Measurements from ENCODE around the gene ENDOD1.
A peak's percentile ranks its signal among the peaks of the same experiment; 100 is the strongest.

Gene ENDOD1

DNA sequence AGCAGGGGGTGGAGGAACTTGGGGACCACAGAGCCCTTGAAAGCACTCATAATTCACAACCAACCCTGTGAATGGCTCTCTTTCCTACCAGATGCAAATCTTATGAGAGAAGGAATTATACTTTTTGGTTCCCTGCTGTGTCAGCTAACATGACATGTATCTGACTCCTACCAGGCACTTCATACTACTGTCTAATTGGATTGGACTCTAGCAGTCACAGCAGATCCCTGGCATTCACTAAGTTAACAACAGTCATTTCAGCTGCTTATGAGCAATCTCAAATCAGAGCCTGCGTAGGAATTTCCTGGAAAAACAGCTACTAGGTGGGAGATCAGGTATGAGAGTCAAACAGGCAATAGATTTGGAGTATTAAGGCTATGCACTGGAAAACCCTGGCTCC lies 11.1 kb upstream of the ENDOD1 start:
- DNase-seq = no peak

DNA sequence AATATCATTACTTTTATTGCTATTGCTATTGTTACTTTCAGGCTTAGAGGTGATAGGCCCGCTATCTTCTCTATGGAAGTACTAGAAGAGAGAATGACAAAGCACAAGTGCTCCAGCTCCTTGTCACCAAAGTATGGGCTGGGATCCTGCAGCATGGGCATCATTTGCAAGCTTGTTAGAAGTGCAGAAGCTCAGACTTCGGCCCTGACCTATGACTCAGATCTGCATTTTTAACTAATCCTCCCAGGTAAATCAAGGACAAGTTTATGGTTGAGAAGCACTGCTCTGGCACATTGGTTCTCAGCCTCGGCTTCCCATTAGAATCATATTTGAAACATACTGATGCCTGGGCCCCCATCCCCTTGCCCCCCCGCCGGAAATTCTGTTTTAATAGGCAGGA lies 8.6 kb upstream of the ENDOD1 start:
- no peak for DNase-seq

DNA sequence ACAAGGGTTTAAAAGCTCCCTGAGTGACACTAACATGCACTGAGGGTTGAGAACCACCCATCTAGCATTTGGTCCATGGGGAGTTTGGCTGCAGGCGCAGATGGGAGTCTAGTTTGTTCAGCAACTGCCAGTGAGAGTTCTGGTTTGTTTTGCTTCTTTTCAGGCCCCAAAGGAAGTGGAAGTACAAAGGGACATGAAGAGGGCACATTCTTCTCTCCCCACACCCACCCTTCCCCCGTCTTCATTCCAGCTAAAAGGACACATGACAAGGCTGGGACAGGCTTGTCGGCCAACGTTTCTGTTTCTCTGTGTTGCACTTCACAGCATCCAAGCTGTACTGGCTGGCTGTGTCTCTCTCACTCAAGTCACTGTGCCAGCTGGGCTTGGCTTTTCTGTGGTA lies 8.2 kb upstream of the ENDOD1 start:
- DNase-seq = peak; percentile 65

DNA sequence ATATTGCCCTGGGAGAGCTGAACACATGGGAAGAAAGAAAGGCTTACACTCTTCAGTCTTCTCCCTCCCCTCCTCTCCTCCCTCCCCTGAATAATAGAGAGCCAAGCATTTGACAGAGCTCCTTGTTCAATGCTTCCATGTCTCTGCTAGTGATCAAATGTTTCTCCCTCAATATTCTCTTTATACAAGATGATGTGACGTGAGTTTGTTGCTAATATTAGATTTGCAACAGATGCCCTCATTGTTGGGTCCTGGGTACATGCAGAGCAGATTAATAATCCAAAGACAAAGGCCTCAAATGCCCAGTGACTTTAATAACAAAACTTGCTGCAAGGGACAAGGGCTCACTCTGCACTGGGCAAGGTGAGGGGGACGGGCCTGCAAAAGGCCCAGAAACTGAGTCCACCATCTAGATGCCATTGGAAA lies 7.1 kb upstream of the ENDOD1 start:
- no peak for DNase-seq

DNA sequence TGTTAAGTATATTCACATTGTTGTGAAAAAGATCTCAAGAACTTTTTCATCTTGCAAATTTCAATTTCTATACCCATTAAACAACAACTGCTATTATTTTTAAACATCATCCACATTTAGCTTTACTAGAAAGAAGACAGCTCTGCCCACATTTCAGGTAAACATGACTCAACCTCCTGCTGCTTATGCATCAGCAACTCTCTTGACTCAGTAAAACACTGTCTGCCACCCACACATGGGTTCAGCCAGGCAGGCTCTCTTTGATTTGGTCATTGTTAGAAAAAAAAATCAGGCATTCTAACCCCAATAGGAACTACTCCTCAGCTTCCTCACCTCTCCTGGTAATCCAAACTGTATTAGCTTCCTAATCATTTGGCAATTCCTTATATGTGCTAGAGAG lies 5.1 kb upstream of the ENDOD1 start:
- no peak for DNase-seq

DNA sequence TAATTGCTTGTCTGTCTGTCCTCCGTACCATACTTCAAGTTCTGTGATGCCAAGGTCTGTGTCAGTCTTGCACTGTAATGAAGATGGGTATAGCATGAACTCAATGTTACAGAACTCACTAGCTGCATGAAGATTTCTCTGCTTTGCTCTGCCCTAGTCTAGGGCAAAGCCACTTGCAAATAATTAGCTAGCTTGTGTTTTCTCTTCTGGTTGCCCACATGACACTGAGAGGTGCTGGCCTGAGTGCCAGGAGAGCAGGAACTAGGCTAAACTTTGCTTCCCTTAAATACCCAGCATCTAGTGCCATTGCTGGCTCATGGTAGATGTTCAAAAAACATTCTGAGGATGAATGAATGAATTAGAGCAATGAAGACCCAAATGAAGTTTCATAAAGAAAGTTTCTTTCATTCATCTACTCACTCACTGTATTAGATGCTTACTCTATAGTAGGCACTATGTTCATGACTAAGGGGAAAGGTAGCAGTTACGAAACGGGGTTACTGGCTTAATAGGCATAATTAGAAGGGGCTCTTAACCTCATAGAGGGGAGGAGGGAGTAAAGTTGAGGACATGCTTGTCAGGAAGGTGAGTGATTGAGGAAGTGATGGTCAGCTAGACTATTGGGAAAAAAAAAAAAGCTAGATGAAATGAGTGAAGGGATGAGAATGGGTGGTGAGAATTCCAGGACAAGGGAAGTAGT lies 4.4 kb upstream of the ENDOD1 start:
- no peak for DNase-seq

DNA sequence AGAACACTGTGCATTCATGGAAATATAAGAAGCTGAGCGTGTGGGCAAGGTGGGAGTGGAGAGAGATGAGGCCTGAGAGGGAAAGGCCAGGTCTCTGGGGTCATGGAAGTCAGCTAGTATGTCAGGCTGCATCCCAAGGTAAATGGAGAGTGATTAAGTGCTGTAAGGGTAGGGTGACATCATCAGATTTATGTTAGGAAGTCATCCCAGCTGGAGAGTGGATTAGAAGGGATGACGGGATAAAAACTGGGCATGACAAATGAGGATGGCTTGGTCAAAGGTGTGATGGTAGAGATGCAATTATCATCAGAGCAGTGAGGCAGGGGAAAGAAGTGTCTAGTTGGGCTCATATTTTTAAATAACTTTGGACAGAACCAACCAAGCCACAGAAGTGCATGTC lies 3.5 kb upstream of the ENDOD1 start:
- no peak for DNase-seq

DNA sequence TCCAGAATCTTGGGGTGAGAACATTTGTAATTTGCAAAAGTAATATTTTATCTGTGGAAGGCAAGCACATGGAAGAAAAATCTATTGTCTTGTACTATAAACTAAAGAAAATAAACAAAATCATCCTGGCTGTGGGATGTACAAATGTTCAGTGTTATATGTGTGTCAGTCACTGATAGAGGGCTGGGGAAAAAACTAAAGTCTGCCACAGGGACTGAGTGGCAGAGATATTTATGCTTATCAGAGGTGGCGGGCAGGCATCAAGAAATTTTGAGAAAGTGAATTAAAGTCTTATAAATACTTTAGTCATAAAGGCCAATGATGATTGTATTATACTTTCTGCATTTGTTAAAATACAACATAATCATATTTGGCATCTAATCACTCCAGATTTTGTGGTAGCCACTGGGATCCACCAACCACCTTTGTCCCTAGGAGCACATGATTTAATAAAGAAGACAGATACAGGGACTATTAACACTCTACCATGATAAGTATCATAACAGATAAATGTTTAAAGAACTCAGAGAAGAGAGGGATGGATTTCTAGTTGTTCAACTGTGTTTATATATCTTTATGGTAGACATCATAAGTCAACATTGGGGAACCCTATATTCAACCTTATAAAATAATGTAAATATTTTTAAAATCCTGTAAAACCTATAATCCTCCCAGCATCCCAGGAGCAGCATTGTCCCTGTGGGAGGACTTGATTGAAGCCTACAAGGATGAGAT lies 2.6 kb upstream of the ENDOD1 start:
- DNase-seq = no peak

DNA sequence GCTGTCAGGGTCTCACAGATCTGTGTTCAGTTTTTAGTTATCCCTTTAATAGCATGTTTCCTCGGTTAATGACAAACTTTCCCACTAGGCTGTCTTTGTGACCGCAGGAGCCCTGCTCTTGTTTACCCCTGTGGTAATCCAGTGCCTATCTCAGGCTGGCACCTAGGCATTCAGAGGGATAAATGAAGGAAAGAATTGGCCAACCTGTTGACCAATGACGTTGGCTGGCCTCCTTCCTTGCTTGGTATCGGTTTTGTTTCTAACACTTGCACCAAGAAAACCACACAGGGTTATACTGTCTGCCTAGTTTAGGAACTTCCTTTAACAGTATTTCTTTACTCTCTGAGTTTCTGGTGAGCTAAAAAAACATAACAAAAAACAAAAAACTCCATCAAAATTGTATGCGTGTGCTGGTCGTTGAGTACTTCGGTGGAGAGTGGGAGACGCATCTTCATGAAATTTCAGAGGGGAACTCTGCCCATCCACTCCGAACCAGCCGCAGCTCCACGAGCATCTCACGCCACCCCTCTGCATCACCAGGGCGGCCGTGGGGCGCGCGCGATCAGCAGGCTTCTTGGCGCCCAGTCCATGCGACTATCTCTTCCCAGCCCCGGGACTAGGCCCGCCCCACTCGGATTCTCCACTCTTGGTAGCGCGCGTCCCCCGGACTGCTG lies 563 bp upstream of the ENDOD1 start:
- no peak for DNase-seq

DNA sequence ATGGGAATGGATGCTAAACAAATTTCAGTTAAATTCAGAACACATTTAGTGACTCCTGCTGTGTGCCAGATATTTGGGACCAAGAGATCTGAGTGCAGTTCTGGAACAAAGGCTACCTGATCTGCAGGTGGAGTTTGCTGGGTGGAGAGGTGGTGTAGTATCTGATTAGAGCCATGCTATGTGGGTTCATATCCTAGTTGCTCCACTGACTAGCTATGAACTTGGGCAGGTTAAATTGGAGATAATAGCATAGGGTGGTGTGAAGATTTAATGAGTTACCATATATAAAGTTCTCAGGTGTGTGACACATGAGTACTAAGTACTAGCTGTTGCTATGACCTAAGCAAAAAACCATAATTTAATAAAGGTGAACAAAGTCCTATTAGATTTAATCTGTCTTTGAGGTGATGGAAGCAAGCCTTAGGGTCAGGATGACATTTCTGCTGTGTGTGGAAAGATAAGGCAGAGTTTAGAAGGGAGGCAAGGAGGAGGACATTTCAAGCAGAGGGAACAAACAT lies 2.1 kb downstream of the ENDOD1 start:
- DNase-seq = no peak

DNA sequence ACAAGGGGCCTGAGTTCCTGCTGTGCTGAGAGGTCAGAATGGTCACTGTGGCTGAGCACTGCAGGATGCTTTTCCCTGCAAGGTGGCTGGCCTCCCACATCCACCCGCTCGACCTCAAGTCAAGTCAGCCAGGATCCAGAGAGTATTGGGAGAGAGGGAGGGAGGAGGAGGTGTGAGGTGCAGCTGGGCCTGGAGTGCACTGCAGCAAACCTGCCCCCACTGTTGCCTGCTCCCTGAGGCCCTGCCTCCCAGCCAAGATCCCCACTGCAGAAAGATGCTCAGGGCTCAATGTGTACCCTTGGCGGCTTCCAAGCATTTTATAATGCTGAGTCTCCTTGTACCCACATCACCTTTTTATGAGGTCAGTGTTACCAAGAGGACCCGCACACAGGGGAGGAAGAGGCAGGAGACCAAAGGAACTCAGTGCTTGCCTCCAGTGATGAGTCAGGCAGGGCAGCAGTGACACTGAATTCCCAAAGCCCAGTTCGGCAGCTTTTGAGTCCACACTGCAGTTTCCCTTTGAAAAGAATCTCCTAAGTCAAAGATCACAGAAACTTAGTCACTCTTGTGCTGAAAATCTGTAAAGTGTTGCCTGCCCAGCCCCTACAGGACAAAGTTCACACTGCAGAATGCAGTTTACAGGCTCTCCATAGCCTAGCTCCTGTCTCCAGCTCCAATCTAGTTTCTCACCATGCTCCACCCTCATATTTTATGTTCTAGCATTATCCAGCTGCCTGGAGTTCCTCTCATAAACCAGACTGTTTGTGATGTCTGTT lies 3.1 kb downstream of the ENDOD1 start:
- peak; percentile 89 for DNase-seq

DNA sequence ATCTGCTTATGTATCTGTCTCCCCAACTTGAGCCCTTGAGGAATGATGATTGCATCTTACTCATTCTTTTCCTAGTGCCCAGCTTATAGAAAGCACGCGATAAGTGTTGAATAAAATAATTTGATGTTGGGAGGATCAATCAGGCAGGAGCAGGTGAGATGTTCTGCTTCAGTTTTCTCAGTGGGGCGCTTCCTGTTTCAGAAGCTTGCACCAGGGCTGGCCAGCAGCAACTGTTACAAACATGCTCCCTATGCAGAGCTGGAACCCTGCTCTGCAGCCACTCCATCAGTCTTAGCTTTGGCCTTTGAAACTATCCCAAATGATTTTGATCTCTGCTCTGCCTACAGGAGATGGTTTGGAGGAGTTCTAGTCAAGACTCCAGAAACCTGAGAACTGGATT lies 3.9 kb downstream of the ENDOD1 start:
- DNase-seq = no peak

DNA sequence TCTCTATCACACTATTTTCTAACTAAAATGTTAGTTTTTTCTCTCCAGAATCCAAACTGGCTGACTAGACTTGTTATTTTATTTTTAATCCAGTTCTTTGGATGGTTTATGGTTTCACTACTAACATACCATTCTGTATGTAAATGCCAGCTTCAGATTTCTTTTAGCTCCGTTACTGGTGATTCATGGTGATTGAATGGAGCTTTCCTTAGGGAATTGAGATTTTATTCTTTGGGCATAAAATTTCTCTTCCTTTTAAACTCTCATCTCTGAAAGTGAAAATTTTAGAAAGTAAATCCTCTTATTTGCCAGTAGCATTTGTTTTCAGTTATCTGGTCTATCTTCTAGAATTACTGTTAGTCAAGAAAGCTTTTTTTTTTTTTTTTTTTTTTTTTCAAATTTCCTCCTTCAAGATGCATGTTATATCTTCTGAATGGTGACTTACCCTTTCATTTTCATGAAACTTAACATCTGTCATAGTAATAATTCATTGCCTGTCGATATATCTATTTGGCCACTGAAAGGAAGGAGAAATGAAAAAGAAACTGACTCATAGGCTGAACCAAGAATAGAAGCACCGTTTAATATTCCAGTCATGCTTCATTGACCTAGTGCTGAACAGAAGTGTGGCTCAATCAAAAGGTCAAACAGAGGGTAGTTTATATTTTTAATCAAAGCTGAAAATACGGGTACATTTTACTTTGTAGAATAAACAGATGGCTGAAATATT lies 6.4 kb downstream of the ENDOD1 start:
- DNase-seq = no peak

DNA sequence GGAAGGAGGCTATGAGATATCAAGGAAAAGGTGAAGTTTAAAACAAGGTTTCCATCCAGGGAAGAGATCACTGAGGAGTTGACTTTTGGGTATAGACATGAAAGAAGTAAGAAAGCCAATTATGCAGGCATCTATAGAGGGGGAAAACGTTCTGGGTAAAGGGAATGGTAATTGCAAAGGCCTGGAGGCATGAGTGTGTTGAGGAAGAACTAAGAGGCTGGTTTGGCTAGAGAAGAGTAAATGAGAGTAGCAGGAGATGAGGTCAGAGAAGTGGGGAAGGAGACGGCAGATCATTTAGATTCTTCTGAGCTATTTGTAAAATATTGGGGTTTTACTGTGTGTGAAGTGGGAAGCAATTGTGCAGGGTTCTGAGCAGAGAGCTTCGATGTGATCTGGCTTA lies 7.6 kb downstream of the ENDOD1 start:
- peak; percentile 78 for DNase-seq

DNA sequence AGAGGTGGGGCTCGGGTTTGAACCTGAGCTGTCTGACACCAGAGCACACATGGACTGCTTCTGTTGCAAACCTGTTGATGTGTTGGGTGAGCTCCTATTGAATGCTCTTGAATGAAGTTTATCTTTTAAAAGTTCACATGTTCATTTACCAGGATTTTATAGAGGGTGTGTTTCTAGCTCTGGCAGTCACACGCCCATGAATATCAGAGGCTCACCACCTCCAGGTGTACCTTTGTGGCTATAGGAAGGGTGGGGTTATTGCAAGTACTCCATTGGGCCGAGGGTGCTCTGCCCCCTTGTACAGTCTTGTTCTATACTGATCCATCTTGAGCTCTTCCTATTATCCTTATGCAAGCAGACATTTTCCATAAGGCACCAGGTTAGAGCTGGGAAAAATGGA lies 9.2 kb downstream of the ENDOD1 start:
- no peak for DNase-seq

DNA sequence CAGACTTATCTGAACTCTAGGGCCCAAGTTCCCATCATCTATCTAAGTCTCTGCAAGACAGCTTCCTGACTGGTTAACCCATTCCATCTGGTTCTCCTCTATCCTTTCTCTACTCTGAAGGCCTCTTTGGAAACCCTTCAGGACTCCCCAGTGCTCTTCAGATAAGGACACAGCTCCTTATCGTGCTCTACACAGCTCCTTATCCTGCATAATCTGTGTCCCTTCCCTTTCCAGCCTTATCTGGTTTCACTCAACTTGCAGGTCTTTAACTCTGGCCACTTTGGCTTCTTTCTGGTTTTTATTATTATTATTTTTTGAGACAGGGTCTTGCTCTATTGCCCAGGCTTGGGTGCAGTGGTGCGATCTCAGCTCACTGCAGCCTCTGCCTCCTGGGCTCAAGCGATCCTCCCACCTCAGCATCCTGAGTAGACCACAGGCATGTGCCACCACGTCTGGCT lies 10.6 kb downstream of the ENDOD1 start:
- DNase-seq = no peak

DNA sequence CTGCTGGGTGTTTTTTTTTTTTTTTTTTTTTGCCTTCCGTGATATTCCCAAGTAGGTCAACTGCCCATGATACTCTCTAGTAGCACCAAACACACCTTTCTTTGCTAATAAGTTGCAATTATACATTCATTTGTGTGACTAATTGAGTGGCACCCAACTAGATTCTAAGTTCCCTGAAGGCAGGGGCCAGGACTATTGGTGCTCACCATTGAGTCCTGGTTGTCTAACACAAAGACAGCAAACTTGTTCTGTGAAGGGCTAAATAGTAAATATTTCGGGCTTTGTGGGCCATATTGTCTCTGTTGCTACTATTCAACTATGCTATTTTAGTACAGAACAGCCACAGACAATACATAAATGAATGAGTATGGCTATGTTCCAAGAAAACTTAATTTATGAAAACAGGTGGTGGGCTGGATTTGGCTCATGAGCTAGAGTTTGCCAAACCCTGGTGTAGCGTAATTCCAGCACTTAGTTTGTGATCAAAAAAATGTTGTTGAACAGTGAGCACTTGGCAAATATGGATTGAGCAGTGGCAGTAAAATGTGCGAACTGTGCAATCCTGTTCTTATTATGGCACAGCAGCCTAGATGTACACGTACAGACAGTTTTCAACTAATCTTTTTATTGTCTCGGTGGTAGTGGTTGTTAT lies 11.3 kb downstream of the ENDOD1 start:
- no peak for DNase-seq

DNA sequence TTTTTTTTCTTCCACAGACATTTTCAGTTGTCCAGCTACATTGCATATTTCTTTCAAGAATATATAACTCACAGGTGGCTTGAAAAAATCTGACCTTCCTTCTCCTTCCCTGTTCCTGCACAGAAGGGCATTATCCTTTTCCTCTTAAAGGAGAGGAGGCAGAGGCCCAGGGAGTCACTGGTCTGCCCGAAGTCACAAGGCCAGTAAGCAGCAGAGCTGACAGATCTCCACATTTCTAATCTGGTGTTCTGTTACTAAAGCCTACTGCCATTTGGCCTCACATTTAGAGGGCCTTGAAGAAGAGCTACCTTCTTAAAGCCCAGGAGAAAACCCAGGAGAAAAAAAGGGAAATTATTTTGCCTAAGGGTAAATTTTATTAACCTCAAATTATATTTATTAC lies 12.3 kb downstream of the ENDOD1 start:
- DNase-seq = no peak

DNA sequence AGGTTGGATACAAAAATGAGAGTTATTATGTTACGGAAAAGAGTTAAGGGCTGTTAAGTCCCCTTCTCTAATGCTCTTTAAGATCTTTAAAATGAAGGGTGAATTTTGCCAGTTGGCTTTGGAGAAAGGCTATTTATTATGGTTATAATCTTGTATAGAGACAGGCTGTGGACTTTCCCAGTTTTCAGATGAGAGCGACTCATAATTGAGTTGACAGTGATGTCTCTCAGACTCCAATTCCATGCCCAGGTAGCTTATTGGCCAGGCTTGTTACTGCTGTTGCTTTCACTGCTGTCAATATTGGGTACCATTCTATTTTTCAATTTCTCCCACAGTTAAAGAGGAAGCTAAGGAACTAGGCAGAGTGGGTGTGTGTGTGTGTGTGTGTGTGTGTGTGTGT lies 13.1 kb downstream of the ENDOD1 start:
- no peak for DNase-seq

DNA sequence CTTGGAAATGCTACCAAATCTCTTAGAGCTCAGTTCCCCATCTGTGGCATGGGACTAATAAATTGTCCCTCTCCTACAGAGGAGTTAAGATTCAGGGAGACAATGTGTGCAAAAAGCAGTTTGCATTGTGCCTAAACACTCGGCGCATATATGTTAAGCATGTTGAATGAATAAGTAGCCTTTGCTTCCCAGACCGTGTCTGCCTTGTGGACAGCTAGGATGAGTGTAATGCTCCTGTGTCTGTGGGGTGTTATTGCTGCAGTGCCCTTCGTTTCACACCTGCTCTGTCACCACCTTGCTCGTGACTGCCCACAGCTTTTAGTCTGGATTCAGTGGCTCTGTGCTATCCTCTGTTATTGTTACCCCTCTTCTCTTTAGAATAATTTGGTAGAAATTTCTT lies 14.1 kb downstream of the ENDOD1 start:
- DNase-seq = no peak

DNA sequence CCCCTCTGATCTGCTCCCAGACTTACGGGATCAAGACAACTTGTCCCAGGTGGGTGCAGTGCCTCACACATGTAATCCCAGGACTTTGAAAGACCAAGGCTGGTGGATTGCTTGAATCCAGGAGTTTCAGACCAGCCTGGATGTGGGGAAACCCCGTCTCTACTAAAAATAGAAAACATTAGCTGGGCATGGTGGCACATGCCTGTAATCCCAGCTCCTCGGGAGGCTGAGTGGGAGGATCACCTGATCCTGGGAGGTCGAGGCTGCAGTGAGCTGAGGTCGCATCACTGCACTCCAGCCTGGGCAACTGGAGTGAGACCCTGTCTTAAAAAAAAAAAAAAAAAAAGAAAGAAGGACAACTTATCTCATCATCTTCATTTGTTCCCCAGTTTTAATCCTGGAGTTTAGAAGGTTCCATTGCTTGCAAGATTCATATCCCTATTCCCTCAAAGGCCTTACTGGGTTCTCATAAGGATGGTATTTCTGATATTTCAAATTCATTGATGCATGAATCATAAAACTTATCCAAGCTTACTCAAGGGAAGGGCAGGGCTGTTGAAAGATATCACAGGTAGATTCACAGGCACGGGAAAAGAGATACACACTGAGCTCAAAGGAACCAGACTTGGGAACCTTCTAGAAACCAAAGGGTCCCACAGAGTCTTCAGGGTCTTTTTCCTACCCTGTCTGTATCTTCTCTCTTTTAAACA lies 14.6 kb downstream of the ENDOD1 start:
- no peak for DNase-seq
